Mesendoderm (in vitro differentiated cells): ENCODE data around the gene VSNL1.
A peak's percentile ranks its signal among the peaks of the same experiment; 100 is the strongest.

Experiments
- DNase-seq: peaks from one replicate; pipeline ENCODE4 v3.0.0; 2013
- H2AK5ac ChIP-seq: 2 replicates; pipeline ENCODE4 v1.6.1; 2013; ENCODE audit warnings: low read length, inconsistent platforms
- H2BK120ac ChIP-seq: 2 replicates; pipeline ENCODE4 v1.6.1; 2013; ENCODE audit warnings: low read depth, mild to moderate bottlenecking, low read length, moderate library complexity, mixed read lengths
- H2BK15ac ChIP-seq: replicated peaks from 2 replicates; pipeline ENCODE4 v1.6.1; 2013; ENCODE audit warnings: low read depth, mild to moderate bottlenecking, moderate library complexity
- H2BK5ac ChIP-seq: 2 replicates; pipeline ENCODE4 v1.6.1; 2013; ENCODE audit warnings: low read length, inconsistent platforms
- H3K18ac ChIP-seq: 2 replicates; pipeline ENCODE4 v1.6.1; 2013; ENCODE audit warnings: mild to moderate bottlenecking, low read length, mixed read lengths
- H3K23ac ChIP-seq: one replicate; pipeline ENCODE4 v1.6.1; 2013; ENCODE audit warnings: low read length
- H3K27ac ChIP-seq: 2 replicates; pipeline ENCODE4 v1.5.1; 2013; ENCODE audit warnings: low read depth, mild to moderate bottlenecking, inconsistent platforms, low read length, moderate library complexity
- H3K27me3 ChIP-seq: 2 replicates; pipeline ENCODE4 v1.6.1; 2013; ENCODE audit warnings: low read length, control low read depth, mild to moderate bottlenecking, inconsistent platforms; ENCODE audit not compliant: insufficient read depth, poor library complexity
- H3K36me3 ChIP-seq: 2 replicates; pipeline ENCODE4 v1.6.1; 2013; ENCODE audit warnings: low read length, inconsistent platforms; ENCODE audit not compliant: control insufficient read depth, insufficient read depth
- H3K4ac ChIP-seq: one replicate; pipeline ENCODE4 v1.6.1; 2013; ENCODE audit warnings: low read depth, mild to moderate bottlenecking, low read length, moderate library complexity
- H3K4me1 ChIP-seq: 2 replicates; pipeline ENCODE4 v1.6.1; 2013; ENCODE audit warnings: low read depth, low read length, inconsistent platforms; ENCODE audit not compliant: control insufficient read depth
- H3K4me2 ChIP-seq: 2 replicates; pipeline ENCODE4 v1.6.1; 2013; ENCODE audit warnings: low read length
- H3K4me3 ChIP-seq: 2 replicates; pipeline ENCODE4 v1.5.1; 2013; ENCODE audit warnings: mild to moderate bottlenecking, low read length
- H3K56ac ChIP-seq: one replicate; pipeline ENCODE4 v1.6.1; 2013; ENCODE audit warnings: low read length
- H3K79me1 ChIP-seq: 2 replicates; pipeline ENCODE4 v1.6.1; 2013; ENCODE audit warnings: low read length, inconsistent platforms
- H3K79me2 ChIP-seq: 2 replicates; pipeline ENCODE4 v1.6.1; 2013; ENCODE audit warnings: mild to moderate bottlenecking, low read length; ENCODE audit not compliant: control insufficient read depth, insufficient read depth
- H3K9ac ChIP-seq: 2 replicates; pipeline ENCODE4 v1.6.1; 2013; ENCODE audit warnings: low read length, inconsistent platforms
- H4K5ac ChIP-seq: one replicate; pipeline ENCODE4 v1.6.1; 2013; ENCODE audit warnings: low read length
- H4K8ac ChIP-seq: one replicate; pipeline ENCODE4 v1.6.1; 2013; ENCODE audit warnings: low read depth, mild to moderate bottlenecking, control low read depth, low read length, moderate library complexity
- WGBS: extraction: QIAGEN DNeasy Blood & Tissue Kit; methylation state at CpG from one replicate; pipeline ENCODE4 v1.1.7; 2013; ENCODE audit warnings: low lambda C conversion rate, missing lambda C conversion rate; ENCODE audit not compliant: insufficient coverage; ENCODE audit errors: extremely low coverage; 5-methylcytosine and 5-hydroxymethylcytosine counted together

Gene VSNL1

DNA sequence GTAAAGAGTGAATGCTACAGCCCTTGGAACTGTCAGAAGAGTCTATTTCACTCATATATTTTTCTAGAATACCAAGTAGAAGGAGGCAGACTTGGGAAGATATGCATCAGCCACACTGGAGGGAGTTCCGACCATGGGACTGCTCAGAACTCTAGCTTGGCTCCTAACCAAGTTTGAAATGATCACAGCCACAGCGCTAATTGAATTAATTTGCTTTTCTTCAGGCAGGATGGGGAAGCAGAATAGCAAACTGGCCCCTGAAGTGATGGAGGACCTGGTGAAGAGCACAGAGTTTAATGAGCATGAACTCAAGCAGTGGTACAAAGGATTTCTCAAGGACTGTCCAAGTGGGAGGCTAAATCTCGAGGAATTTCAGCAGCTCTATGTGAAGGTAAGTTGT, 51.4 kb downstream of the VSNL1 start:
- Histone ChIP-seq H3K56ac (no peak overlapping the region), H2BK120ac (no peak overlapping the region), H2BK15ac (no peak overlapping the region), H3K4me3 (no peak overlapping the region), H3K27ac (no peak overlapping the region), H3K79me2 (no peaks in the 10 kb centered on the region), H3K4me2 (no peak overlapping the region), H3K4ac (no peak overlapping the region), H3K4me1 (peaks cover 4% of the 10 kb centered on the region), H4K8ac (peak overlapping the region; percentile 13), H2BK5ac (no peak overlapping the region), H3K9ac (no peak overlapping the region), H3K23ac (no peak overlapping the region), H3K18ac (no peak overlapping the region), H3K79me1 (no peaks in the 10 kb centered on the region), H3K36me3 (no peaks in the 10 kb centered on the region), H4K5ac (no peak overlapping the region), H3K27me3 (no peaks in the 10 kb centered on the region), H2AK5ac (no peak overlapping the region)
- DNase-seq, result no peak
- WGBS, result no CpG with 5 or more reads among the region's 3 CpGs

DNA sequence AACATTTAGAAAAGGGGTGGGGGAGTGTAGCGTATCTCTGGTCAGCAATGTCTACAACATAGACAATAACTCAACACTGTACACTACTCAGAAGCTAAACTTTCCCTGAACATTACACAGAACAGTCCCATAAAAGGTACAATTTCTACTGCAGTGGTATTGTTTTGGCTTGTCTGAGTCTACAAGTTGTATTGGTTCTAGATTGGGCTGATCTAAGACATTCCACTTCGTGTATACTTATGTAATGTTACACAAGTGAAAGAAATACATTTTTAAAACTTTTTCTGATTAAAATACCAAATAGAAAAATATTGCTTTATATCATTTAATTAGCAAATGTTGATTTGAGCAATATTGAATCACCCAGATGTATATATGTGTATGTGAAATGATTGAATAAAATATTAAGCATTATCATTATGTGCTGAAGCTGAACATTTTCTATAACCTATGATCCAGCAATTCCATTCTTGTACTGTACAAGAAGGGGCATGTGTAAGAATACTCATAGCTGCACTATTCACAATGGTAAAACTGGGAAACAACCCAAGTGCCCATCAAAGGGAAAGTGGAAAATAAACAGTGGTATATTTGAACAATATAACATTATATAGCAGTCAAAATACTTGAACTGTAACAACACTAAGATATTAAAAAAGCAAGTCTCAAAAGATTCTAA, 52.4 kb downstream of the VSNL1 start:
- no peak overlapping the region for H2BK5ac ChIP-seq
- no peak overlapping the region for H3K4me2 ChIP-seq
- WGBS, result no CpG with 5 or more reads among the region's 2 CpGs

DNA sequence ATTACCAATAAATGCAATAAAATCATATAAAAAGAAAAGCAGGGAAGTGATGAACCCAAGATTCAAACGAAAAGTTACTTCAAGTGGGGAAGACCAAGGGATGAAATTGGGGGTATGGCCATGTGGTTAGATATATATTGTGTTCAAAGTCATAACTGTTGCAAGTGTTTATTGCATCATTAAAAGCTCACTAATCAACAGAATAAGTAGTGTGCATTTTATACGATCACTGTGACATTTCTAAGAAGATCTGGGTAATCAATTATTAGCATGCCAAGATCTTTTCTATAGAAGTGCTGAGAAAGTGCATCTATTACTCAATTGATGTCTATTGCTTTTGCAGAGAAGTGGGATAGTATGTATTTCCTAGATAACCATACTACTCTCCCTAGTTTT, 52.9 kb downstream of the VSNL1 start:
- H3K79me1 ChIP-seq, result no peaks in the 10 kb centered on the region
- no peak for DNase-seq
- no peaks in the 10 kb centered on the region for H3K27me3 ChIP-seq
- H3K23ac ChIP-seq, result no peak overlapping the region
- H2BK15ac ChIP-seq, result no peak overlapping the region
- H3K56ac ChIP-seq, result no peak overlapping the region
- no peak overlapping the region for H4K8ac ChIP-seq
- H3K9ac ChIP-seq, result no peak overlapping the region
- H3K4me3 ChIP-seq, result no peak overlapping the region
- H3K4me1 ChIP-seq, result peaks cover 4% of the 10 kb centered on the region
- no peak overlapping the region for H3K18ac ChIP-seq
- no peak overlapping the region for H3K27ac ChIP-seq
- no peak overlapping the region for H4K5ac ChIP-seq
- no peak overlapping the region for H2AK5ac ChIP-seq
- no peak overlapping the region for H3K4me2 ChIP-seq
- H2BK120ac ChIP-seq, result no peak overlapping the region
- H3K79me2 ChIP-seq, result no peaks in the 10 kb centered on the region
- WGBS, result no CpG with 5 or more reads among the region's 2 CpGs
- no peak overlapping the region for H3K4ac ChIP-seq
- no peak overlapping the region for H2BK5ac ChIP-seq
- H3K36me3 ChIP-seq, result no peaks in the 10 kb centered on the region

More for the DNA sequence above, 52.4 kb downstream of the VSNL1 start:
- no peak for DNase-seq
- H3K4me1 ChIP-seq, result peaks cover 4% of the 10 kb centered on the region
- H3K9ac ChIP-seq, result no peak overlapping the region
- H3K18ac ChIP-seq, result no peak overlapping the region
- no peaks in the 10 kb centered on the region for H3K79me2 ChIP-seq
- no peak overlapping the region for H2AK5ac ChIP-seq
- H2BK15ac ChIP-seq, result no peak overlapping the region
- no peak overlapping the region for H3K27ac ChIP-seq
- no peaks in the 10 kb centered on the region for H3K27me3 ChIP-seq
- H3K79me1 ChIP-seq, result no peaks in the 10 kb centered on the region
- H3K36me3 ChIP-seq, result no peaks in the 10 kb centered on the region
- H4K8ac ChIP-seq, result no peak overlapping the region
- no peak overlapping the region for H3K56ac ChIP-seq
- H3K4ac ChIP-seq, result no peak overlapping the region
- H4K5ac ChIP-seq, result no peak overlapping the region
- no peak overlapping the region for H2BK120ac ChIP-seq
- no peak overlapping the region for H3K4me3 ChIP-seq
- H3K23ac ChIP-seq, result no peak overlapping the region

DNA sequence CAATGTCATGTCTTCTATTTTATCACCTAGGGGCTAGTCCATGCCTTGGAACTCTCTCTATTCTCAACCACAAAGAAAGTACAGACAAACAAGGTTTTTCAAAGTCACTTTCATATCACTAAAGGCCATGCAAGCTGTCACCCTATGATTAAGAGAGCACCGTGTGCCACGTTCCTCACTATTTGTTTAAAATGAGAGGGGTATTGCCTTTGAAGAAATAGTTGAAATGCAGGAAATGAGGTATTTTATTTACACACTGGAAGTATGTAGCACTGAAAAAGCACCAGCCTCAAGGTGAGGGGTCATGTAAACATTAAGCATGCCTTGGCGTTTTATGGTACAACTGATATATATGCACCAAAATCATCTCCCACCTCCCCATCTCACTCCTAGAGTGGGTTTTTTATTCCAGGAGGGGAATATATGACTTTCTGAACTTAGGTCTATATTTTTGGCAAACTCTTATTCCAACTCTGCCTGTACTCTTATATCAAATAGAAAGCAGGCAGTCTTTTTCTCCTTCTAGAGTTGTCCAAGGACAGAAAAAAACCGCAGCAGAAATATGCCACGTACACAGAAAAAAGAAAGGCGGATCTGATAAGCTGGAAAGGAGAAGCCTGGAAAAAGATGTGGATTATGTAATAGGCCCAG, 53.5 kb downstream of the VSNL1 start:
- H3K4me3 ChIP-seq, result no peak overlapping the region
- H4K5ac ChIP-seq, result no peak overlapping the region
- H3K4me2 ChIP-seq, result no peak overlapping the region
- no peaks in the 10 kb centered on the region for H3K36me3 ChIP-seq
- H3K4ac ChIP-seq, result no peak overlapping the region
- H3K27ac ChIP-seq, result no peak overlapping the region
- WGBS, result no CpG with 5 or more reads among the region's 6 CpGs
- H3K9ac ChIP-seq, result no peak overlapping the region
- no peak overlapping the region for H3K23ac ChIP-seq
- H2BK120ac ChIP-seq, result no peak overlapping the region
- peaks cover 4% of the 10 kb centered on the region for H3K4me1 ChIP-seq
- no peaks in the 10 kb centered on the region for H3K79me1 ChIP-seq
- H2BK5ac ChIP-seq, result no peak overlapping the region
- H2AK5ac ChIP-seq, result no peak overlapping the region
- H3K27me3 ChIP-seq, result no peaks in the 10 kb centered on the region
- no peak overlapping the region for H3K18ac ChIP-seq
- no peak overlapping the region for H3K56ac ChIP-seq
- DNase-seq, result no peak
- H3K79me2 ChIP-seq, result no peaks in the 10 kb centered on the region
- no peak overlapping the region for H4K8ac ChIP-seq
- H2BK15ac ChIP-seq, result no peak overlapping the region

DNA sequence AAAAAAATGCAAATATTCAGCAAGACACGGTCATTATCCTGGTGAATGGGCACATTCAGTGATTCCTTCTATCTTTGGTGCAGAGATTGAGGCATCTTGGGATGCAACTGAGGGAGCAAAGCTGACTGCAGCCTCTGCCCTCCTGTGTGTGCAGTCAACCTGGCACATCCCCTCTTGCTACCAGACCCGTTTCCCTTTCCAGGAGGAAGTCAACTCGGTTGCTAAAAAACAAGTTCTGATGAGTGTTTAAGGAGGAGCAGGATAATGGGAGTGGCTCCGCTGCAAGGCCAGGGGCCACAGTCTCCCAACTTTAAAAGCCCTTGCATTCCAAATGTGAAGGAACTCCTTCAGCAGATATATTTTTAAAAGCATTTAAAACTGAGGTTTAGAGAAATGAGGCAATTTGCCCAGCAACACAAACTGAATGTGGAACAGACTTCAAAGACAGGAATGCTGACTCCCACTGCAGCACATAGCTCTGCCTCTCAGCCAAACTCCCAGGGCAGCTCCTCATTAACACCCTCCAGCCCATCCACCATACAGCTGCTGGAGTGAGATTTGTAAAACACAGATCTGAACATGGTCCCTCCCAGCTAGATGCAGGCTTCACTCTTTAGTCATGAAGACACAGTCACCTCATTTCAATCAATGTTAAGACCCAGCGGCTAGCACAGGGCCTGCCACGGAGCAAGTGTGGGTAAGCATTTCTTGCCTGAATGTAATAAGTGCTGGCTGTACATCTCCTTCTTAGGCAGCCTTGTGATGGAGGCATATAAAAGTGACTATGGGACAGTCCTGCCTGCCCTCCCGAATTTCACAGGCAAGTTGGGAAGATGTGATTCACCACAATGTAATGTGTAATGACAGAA, 54.3 kb downstream of the VSNL1 start:
- no peak overlapping the region for H3K9ac ChIP-seq
- H3K23ac ChIP-seq, result no peak overlapping the region
- H2AK5ac ChIP-seq, result no peak overlapping the region
- no peak overlapping the region for H2BK15ac ChIP-seq
- no peak overlapping the region for H3K4me3 ChIP-seq
- H3K18ac ChIP-seq, result no peak overlapping the region
- peaks cover 4% of the 10 kb centered on the region for H3K4me1 ChIP-seq
- no peak overlapping the region for H3K56ac ChIP-seq
- no peak overlapping the region for H3K4me2 ChIP-seq
- no peak overlapping the region for H4K5ac ChIP-seq
- no peaks in the 10 kb centered on the region for H3K27me3 ChIP-seq
- peak; percentile 54 for DNase-seq
- H3K4ac ChIP-seq, result no peak overlapping the region
- no peaks in the 10 kb centered on the region for H3K79me1 ChIP-seq
- no peaks in the 10 kb centered on the region for H3K79me2 ChIP-seq
- WGBS, result no CpG with 5 or more reads among the region's 7 CpGs
- no peak overlapping the region for H4K8ac ChIP-seq
- no peak overlapping the region for H2BK5ac ChIP-seq
- H3K27ac ChIP-seq, result no peak overlapping the region
- no peaks in the 10 kb centered on the region for H3K36me3 ChIP-seq
- H2BK120ac ChIP-seq, result no peak overlapping the region
